HEK293 (cell line): Measurements from ENCODE around the gene KIAA1328.

Experiments
- ZBTB7A ChIP-seq: fragments of 450-650 bp; formaldehyde crosslinking; IDR thresholded peaks from 2 replicates; pipeline ENCODE4 v1.5.1; 2016; ENCODE audit warnings: low read depth, missing biosample characterization, missing genetic modification characterization
- ZNF292 ChIP-seq: fragments of 450-650 bp; formaldehyde crosslinking; IDR thresholded peaks from 2 replicates; pipeline ENCODE4 v1.5.1; 2016; ENCODE audit warnings: low read depth, missing biosample characterization, missing genetic modification characterization, borderline replicate concordance
- ZNF670 ChIP-seq: fragments of 450-650 bp; formaldehyde crosslinking; IDR thresholded peaks from 2 replicates; pipeline ENCODE4 v1.5.1; 2016; ENCODE audit warnings: missing biosample characterization, missing genetic modification characterization, low read depth
- ZNF785 ChIP-seq: fragments of 450-650 bp; formaldehyde crosslinking; IDR thresholded peaks from 2 replicates; pipeline ENCODE4 v1.5.1; 2016; ENCODE audit warnings: missing biosample characterization, missing genetic modification characterization
- TF ChIP-seq, protein P1 (sequence below): fragments of 450-650 bp; formaldehyde crosslinking; IDR thresholded peaks from 2 replicates; pipeline ENCODE4 v1.5.1; 2016; ENCODE audit warnings: missing biosample characterization, missing genetic modification characterization

- no peak for TF ChIP-seq ZNF292 (tag by site-specific recombination)
- TF ChIP-seq ZNF670 = no peak
- TF ChIP-seq ZBTB7A = no peak
- TF ChIP-seq, protein P1, sequence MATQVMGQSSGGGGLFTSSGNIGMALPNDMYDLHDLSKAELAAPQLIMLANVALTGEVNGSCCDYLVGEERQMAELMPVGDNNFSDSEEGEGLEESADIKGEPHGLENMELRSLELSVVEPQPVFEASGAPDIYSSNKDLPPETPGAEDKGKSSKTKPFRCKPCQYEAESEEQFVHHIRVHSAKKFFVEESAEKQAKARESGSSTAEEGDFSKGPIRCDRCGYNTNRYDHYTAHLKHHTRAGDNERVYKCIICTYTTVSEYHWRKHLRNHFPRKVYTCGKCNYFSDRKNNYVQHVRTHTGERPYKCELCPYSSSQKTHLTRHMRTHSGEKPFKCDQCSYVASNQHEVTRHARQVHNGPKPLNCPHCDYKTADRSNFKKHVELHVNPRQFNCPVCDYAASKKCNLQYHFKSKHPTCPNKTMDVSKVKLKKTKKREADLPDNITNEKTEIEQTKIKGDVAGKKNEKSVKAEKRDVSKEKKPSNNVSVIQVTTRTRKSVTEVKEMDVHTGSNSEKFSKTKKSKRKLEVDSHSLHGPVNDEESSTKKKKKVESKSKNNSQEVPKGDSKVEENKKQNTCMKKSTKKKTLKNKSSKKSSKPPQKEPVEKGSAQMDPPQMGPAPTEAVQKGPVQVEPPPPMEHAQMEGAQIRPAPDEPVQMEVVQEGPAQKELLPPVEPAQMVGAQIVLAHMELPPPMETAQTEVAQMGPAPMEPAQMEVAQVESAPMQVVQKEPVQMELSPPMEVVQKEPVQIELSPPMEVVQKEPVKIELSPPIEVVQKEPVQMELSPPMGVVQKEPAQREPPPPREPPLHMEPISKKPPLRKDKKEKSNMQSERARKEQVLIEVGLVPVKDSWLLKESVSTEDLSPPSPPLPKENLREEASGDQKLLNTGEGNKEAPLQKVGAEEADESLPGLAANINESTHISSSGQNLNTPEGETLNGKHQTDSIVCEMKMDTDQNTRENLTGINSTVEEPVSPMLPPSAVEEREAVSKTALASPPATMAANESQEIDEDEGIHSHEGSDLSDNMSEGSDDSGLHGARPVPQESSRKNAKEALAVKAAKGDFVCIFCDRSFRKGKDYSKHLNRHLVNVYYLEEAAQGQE (tag by site-specific recombination) = no peak
- no peak for TF ChIP-seq ZNF785 (tag by site-specific recombination)
Observed at GRCh38 chr18:37012452-37012851, 183.5 kb downstream of the KIAA1328 start.
